IPS-18c (cell line): Measurements from ENCODE around the gene KRT73.
"Not testable (repeated sequence)": the region's sequence is repeated elsewhere in the genome, so short reads cannot be mapped to it uniquely, and the experiment has no call there.

ENCODE experiments used
- H3K4me3 ChIP-seq: 2 replicates; pipeline ENCODE4 v1.7.0; 2013; ENCODE audit warnings: low read depth, mild to moderate bottlenecking, low read length, moderate library complexity; ENCODE audit not compliant: insufficient read depth
- H3K9me3 ChIP-seq: one replicate; pipeline ENCODE4 v1.6.1; 2013; ENCODE audit warnings: mild to moderate bottlenecking, low read length, moderate library complexity; ENCODE audit not compliant: control insufficient read depth, insufficient read depth

Gene KRT73

GRCh38 chr12:52612431-52613383, 5.7 kb downstream of the KRT73 start:
- no peaks in the 10 kb centered on the region for H3K9me3 ChIP-seq
- H3K4me3 ChIP-seq = no peak overlapping the region

- H3K4me3 ChIP-seq = no peak overlapping the region
- H3K9me3 ChIP-seq = no peaks in the 10 kb centered on the region
Measured at GRCh38 chr12:52611080-52611468, 7.3 kb downstream of the KRT73 start.

GRCh38 chr12:52608826-52609630, 9.3 kb downstream of the KRT73 start:
- Histone ChIP-seq H3K4me3 (no peak overlapping the region), H3K9me3 (no peaks in the 10 kb centered on the region)

- no peaks in the 10 kb centered on the region for H3K9me3 ChIP-seq
- no peak overlapping the region for H3K4me3 ChIP-seq
Measured at GRCh38 chr12:52608161-52608560, 10.2 kb downstream of the KRT73 start.

GRCh38 chr12:52607314-52607713, 11.0 kb downstream of the KRT73 start:
- no peak overlapping the region for H3K4me3 ChIP-seq

GRCh38 chr12:52606581-52607218, 11.7 kb downstream of the KRT73 start:
- Histone ChIP-seq H3K4me3 (no peak overlapping the region), H3K9me3 (no peaks in the 10 kb centered on the region)

More at GRCh38 chr12:52607314-52607713, 11.0 kb downstream of the KRT73 start:
- H3K9me3 ChIP-seq = no peaks in the 10 kb centered on the region

- no peaks in the 10 kb centered on the region for H3K9me3 ChIP-seq
- no peak overlapping the region for H3K4me3 ChIP-seq
Measured at GRCh38 chr12:52606096-52606495, 12.3 kb downstream of the KRT73 start.

GRCh38 chr12:52605542-52605941, 12.8 kb downstream of the KRT73 start:
- Histone ChIP-seq H3K9me3 (no peaks in the 10 kb centered on the region), H3K4me3 (no peak overlapping the region)

GRCh38 chr12:52604859-52605258, 13.5 kb downstream of the KRT73 start:
- H3K9me3 ChIP-seq = no peaks in the 10 kb centered on the region

GRCh38 chr12:52603314-52603713, 15.0 kb downstream of the KRT73 start:
- no peaks in the 10 kb centered on the region for H3K9me3 ChIP-seq
- H3K4me3 ChIP-seq = no peak overlapping the region

More at GRCh38 chr12:52604859-52605258, 13.5 kb downstream of the KRT73 start:
- H3K4me3 ChIP-seq = no peak overlapping the region

GRCh38 chr12:52602552-52602951, 15.8 kb downstream of the KRT73 start:
- H3K4me3 ChIP-seq = no peak overlapping the region

GRCh38 chr12:52601671-52602070, 16.7 kb downstream of the KRT73 start:
- Histone ChIP-seq H3K4me3 (no peak overlapping the region), H3K9me3 (no peaks in the 10 kb centered on the region)

More at GRCh38 chr12:52602552-52602951, 15.8 kb downstream of the KRT73 start:
- no peaks in the 10 kb centered on the region for H3K9me3 ChIP-seq

- Histone ChIP-seq H3K9me3 (no peaks in the 10 kb centered on the region), H3K4me3 (no peak within 1 kb of the TSS)
Measured at GRCh38 chr12:52600941-52601481, 17.3 kb downstream of the KRT73 start, which contains the start of gene KRT72. TSS of gene KRT72 (minus strand) at chr12:52601463. CDS start at chr12:52601452, 11 bp downstream.

- Histone ChIP-seq H3K4me3 (no peak overlapping the region), H3K9me3 (no peaks in the 10 kb centered on the region)
Measured at GRCh38 chr12:52600475-52600874, 17.9 kb downstream of the KRT73 start.

GRCh38 chr12:52600071-52600470, 18.3 kb downstream of the KRT73 start:
- H3K4me3 ChIP-seq = no peak overlapping the region

GRCh38 chr12:52598966-52599365, 19.4 kb downstream of the KRT73 start:
- Histone ChIP-seq H3K4me3 (no peak overlapping the region), H3K9me3 (no peaks in the 10 kb centered on the region)

More at GRCh38 chr12:52600071-52600470, 18.3 kb downstream of the KRT73 start:
- H3K9me3 ChIP-seq = no peaks in the 10 kb centered on the region

GRCh38 chr12:52594237-52594636, 24.1 kb downstream of the KRT73 start:
- not testable (repeated sequence) for H3K9me3 ChIP-seq, H3K4me3 ChIP-seq
